ES-I3 (cell line): ENCODE results near the gene BCAS4.

Experiments used
- H3K36me3 ChIP-seq: 2 replicates; pipeline ENCODE4 v1.6.1; 2013; ENCODE audit warnings: mild to moderate bottlenecking, low read length, control low read depth, moderate library complexity; ENCODE audit not compliant: insufficient read depth
- H3K4me1 ChIP-seq: 2 replicates; pipeline ENCODE4 v1.6.1; 2013; ENCODE audit warnings: mild to moderate bottlenecking, control low read depth, low read length; ENCODE audit not compliant: insufficient read depth
- H3K9ac ChIP-seq: 2 replicates; pipeline ENCODE4 v1.6.1; 2013; ENCODE audit warnings: low read depth, mild to moderate bottlenecking, low read length, moderate library complexity
- H3K9me3 ChIP-seq: 2 replicates; pipeline ENCODE4 v1.6.1; 2013; ENCODE audit warnings: mild to moderate bottlenecking, low read length, moderate library complexity; ENCODE audit not compliant: control insufficient read depth, insufficient read depth

The BCAS4 gene, protein sequence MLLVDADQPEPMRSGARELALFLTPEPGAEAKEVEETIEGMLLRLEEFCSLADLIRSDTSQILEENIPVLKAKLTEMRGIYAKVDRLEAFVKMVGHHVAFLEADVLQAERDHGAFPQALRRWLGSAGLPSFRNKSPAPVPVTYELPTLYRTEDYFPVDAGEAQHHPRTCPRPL

DNA sequence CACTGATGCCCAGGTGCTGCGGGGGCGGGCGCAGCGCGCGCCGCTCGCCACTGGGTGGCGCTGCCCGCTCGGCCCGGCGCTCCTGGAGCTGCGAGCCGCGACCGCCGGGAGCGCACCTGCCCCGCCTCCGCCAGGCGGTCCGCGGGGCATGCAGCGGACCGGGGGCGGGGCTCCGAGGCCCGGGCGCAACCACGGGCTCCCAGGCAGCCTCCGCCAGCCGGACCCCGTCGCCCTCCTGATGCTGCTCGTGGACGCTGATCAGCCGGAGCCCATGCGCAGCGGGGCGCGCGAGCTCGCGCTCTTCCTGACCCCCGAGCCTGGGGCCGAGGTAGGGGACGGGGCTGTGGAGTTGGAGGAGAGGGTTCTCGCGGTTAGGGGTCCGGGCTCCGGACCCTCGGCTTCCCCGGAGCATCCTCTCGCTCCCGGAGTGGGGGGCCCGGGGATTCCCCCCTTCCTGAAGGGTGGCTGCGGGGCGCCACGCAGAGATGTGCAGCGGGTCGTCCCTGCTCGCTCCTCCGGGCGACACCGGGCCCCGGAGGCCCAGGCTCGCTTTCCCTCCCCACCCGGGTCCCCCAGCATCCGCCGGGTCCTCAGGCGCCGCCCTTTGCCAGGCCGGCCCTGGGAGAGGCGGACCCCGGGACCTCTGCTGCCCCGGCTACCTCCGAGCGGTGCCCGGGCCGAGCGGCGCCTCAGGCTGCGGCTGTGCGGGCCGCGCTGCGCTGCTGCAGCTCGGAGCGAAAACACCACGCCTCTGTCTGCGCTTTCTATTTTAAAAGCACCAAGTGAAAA lies at the start of gene BCAS4:
Gene BCAS4 (plus strand): TSS at position 216 of the 789 bp plus-strand sequence. CDS start 23 bp downstream, at position 239.
- no peaks in the 10 kb centered on the region for H3K36me3 ChIP-seq
- no peaks in the 10 kb centered on the region for H3K9me3 ChIP-seq
- H3K4me1 ChIP-seq = peaks cover 13% of the 10 kb centered on the region; the same call in 1 of the 2 replicates
- peak within 1 kb of the TSS; percentile 64 for H3K9ac ChIP-seq

DNA sequence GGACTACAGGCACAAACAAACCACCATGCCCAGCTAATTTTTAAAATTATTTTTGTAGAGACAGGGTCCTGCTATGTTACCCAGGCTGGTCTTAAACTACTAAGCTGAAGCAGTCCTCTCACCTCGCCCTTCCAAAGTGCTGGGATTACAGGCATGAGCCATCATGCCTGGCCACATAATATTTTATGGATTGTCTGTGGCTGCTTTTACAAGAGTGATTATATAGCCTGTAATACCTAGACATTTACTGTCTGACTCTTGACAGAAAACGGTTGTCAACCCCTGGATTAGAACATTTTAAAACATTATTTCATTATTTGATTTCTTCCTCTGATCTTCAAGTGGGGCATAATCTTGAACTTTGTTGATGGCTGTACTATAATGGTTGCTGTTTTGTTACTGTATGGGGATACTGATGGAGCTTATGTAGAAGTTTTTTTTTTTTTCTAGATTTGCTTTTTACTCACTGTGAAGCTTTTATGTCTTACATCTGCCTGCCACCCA lies 49.2 kb upstream of the BCAS4 start:
- peaks cover 28% of the 10 kb centered on the region for H3K4me1 ChIP-seq
- H3K36me3 ChIP-seq = peaks cover 16% of the 10 kb centered on the region
- no peak overlapping the region for H3K9ac ChIP-seq
- no peaks in the 10 kb centered on the region for H3K9me3 ChIP-seq

GRCh38 chr20:50746138-50746940 lies 48.5 kb upstream of the BCAS4 start:
- peaks cover 28% of the 10 kb centered on the region for H3K4me1 ChIP-seq
- H3K9me3 ChIP-seq = no peaks in the 10 kb centered on the region
- peaks cover 16% of the 10 kb centered on the region for H3K36me3 ChIP-seq
- no peak overlapping the region; the same call in 1 of the 2 replicates for H3K9ac ChIP-seq

- Histone ChIP-seq H3K9me3 (no peaks in the 10 kb centered on the region), H3K4me1 (peaks cover 28% of the 10 kb centered on the region), H3K9ac (no peak overlapping the region), H3K36me3 (peaks cover 16% of the 10 kb centered on the region)
Observed at GRCh38 chr20:50747275-50747674, 47.6 kb upstream of the BCAS4 start.

DNA sequence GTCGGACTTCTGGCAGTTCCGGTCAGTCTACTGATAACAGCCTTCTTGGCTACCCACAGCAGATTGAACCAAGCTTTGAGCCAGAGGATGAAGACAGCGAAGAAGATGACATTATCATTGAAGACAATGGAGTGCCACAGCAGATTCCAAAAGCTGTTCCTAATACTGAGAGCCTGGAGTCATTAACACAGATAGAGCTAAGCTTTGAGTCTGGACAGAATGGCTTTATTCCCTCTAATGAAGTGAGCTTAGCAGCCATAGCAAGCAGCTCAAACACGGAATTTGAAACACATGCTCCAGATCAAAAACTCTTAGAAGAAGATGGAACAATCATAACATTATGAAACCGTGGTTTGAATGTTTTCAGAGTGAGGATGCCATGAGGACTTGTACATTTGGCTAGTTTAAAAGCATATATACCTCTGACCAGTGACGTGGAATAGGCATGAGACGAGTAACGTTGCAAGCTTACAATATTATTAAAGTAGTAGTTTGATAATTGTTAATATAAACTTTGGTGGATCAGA lies 44.7 kb upstream of the BCAS4 start:
- H3K9me3 ChIP-seq = no peaks in the 10 kb centered on the region
- H3K36me3 ChIP-seq = peaks cover 16% of the 10 kb centered on the region; the same call in 1 of the 2 replicates
- no peak overlapping the region for H3K9ac ChIP-seq

DNA sequence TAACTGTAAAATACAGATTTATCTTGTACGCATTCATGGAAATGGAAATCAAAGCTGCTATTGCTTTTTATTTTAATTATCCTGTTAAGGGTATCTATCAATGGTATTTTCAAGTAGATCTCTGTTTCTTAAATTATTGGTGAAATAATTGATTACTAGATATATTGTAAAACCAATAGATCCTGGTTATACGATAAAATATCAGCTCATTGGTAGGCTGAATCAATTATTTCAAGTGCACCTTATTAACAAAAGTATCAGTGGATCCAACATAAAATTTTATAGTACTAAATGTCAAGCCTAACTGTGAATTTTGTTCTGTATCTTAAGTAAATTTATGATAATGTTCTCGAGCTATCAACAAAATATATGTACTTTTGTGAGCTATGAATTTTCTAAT lies 41.7 kb upstream of the BCAS4 start:
- no peaks in the 10 kb centered on the region for H3K9me3 ChIP-seq
- peaks cover 11% of the 10 kb centered on the region; the same call in 1 of the 2 replicates for H3K36me3 ChIP-seq
- H3K9ac ChIP-seq = no peak overlapping the region
- no peaks in the 10 kb centered on the region for H3K4me1 ChIP-seq

More for the DNA sequence above, 44.7 kb upstream of the BCAS4 start:
- H3K4me1 ChIP-seq = peaks cover 8% of the 10 kb centered on the region; the same call in 1 of the 2 replicates

DNA sequence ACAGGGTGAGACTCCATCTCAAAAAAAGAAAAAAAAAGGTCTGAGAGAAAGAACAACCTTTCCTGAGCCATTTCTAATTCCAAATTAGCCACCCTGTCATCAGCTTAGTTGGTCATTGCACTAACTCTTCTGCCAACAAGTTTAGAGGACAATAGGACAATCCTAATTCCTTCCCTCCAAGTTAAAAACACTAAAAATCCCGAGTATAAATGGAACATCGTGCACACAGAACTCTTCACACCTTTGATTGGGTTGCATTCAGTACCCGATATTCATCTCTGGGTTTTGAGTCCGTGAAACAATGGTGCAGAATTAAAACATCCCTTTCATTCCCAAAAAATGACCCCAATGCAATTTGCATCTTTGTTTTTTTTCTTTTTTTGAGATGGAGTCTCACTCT lies 40.4 kb upstream of the BCAS4 start:
- Histone ChIP-seq H3K36me3 (peaks cover 6% of the 10 kb centered on the region; the same call in 1 of the 2 replicates), H3K9me3 (no peaks in the 10 kb centered on the region), H3K9ac (no peak overlapping the region), H3K4me1 (no peaks in the 10 kb centered on the region)

GRCh38 chr20:50756447-50756846 lies 38.4 kb upstream of the BCAS4 start:
- peaks cover 5% of the 10 kb centered on the region for H3K4me1 ChIP-seq
- no peaks in the 10 kb centered on the region for H3K9me3 ChIP-seq
- H3K36me3 ChIP-seq = no peaks in the 10 kb centered on the region
- H3K9ac ChIP-seq = no peak overlapping the region

DNA sequence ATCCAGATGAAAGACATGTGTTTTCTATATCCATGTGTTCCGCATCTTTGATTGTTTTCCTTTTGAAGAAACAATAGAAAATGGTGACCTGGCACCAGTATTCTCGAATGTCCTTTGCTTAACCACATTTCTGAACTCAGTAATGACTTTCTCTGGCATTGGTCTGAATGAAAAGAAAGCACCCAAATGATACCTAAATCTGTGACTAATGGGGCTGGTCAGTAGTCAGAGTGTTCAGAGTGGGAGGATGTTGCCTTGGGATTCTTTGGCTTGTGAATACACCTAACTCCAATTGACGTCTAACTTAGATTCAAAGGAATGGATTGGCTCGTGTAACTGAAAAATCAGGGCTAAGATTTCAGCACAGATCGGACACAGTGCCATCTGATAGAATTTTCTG lies 36.4 kb upstream of the BCAS4 start:
- no peaks in the 10 kb centered on the region for H3K9me3 ChIP-seq
- peaks cover 19% of the 10 kb centered on the region for H3K4me1 ChIP-seq
- no peak overlapping the region for H3K9ac ChIP-seq
- H3K36me3 ChIP-seq = no peaks in the 10 kb centered on the region

DNA sequence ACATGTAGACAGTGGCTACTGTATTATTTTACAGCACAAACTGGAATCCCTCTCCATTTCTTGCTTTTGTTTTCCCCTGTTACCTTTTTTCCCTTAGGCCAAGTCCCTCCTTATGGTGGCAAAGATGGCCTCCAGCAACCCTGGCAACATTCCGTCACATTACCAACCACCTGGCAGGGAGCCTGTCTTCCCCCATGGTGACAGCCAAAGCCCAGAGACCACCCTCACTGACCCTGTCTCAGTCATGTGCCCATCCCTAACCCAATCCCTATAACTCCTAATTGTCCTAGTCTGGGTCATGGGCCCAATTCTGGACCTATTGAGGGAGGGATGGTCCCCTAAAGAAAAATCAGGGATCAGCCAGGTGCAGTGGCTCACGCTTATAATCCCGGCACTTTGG lies 35.9 kb upstream of the BCAS4 start:
- peaks cover 20% of the 10 kb centered on the region for H3K4me1 ChIP-seq
- no peak overlapping the region for H3K9ac ChIP-seq
- no peaks in the 10 kb centered on the region for H3K9me3 ChIP-seq
- H3K36me3 ChIP-seq = no peaks in the 10 kb centered on the region

GRCh38 chr20:50759678-50760077 lies 35.2 kb upstream of the BCAS4 start:
- no peak overlapping the region for H3K9ac ChIP-seq
- no peaks in the 10 kb centered on the region for H3K36me3 ChIP-seq
- H3K9me3 ChIP-seq = no peaks in the 10 kb centered on the region
- H3K4me1 ChIP-seq = peaks cover 23% of the 10 kb centered on the region

- Histone ChIP-seq H3K9me3 (no peaks in the 10 kb centered on the region), H3K9ac (no peak overlapping the region), H3K36me3 (no peaks in the 10 kb centered on the region), H3K4me1 (peaks cover 27% of the 10 kb centered on the region)
Observed at GRCh38 chr20:50762045-50762422, 32.8 kb upstream of the BCAS4 start.

GRCh38 chr20:50762435-50763220 lies 32.2 kb upstream of the BCAS4 start:
- H3K9ac ChIP-seq = no peak overlapping the region
- peaks cover 30% of the 10 kb centered on the region for H3K4me1 ChIP-seq
- no peaks in the 10 kb centered on the region for H3K9me3 ChIP-seq
- H3K36me3 ChIP-seq = no peaks in the 10 kb centered on the region
